Measurements from ENCODE around the gene KLHL22. TPM values are rescaled to one million over a fixed set of nuclear protein-coding genes. Genes with fewer than 3 reads are reported as not detected.
A peak's percentile ranks its signal among the peaks of the same experiment; 100 is the strongest.

The KLHL22 gene
- total and polyA plus RNA-seq, 4 donors = 12.1 to 28.3 (median 18.8) TPM

- H3K4me3 ChIP-seq = no peak overlapping the region
- H3K27ac ChIP-seq (ENCODE audit: low read depth in 1 of 2, low read length in 1 of 2) = no peak overlapping the region
- no peak overlapping the region for H3K9ac ChIP-seq (ENCODE audit: insufficient read depth in 1 of 2, low read length in 2 of 2)
- H3K36me3 ChIP-seq (ENCODE audit: control insufficient read depth in 4 of 4, insufficient read depth in 4 of 4, low read length in 4 of 4) = peaks cover 0 to 19% (median 9%) of the 10 kb centered on the region in 4 donors
- 79 to 87% methylated on average over 6 of the region's 6 CpGs for WGBS, 2 donors
- TF ChIP-seq CTCF (IDR thresholded peaks at IDR 0.05; ENCODE audit: control extremely low read depth, extremely low read depth) = no peak
- ATAC-seq (ENCODE audit: insufficient read depth, low FRiP score) (no peak), DNase-seq (no peak)
- no peaks in the 10 kb centered on the region for H3K27me3 ChIP-seq (ENCODE audit: control insufficient read depth in 3 of 3, insufficient read depth in 3 of 3, low read length in 2 of 3)
- no peaks in the 10 kb centered on the region for H3K9me3 ChIP-seq (ENCODE audit: control insufficient read depth in 4 of 4, insufficient read depth in 3 of 4, low read length in 3 of 4)
- H3K4me1 ChIP-seq (ENCODE audit: control insufficient read depth in 5 of 5, insufficient read depth in 5 of 5, low read length in 5 of 5) = no peaks in the 10 kb centered on the region
These were observed 26.3 kb downstream of the KLHL22 start for GRCh38 chr22:20469110-20469868.

GRCh38 chr22:20466659-20467379 is 28.8 kb downstream of the KLHL22 start:
- Histone ChIP-seq H3K27me3 (ENCODE audit: control insufficient read depth in 3 of 3, insufficient read depth in 3 of 3, low read length in 2 of 3) (no peaks in the 10 kb centered on the region), H3K4me1 (ENCODE audit: control insufficient read depth in 5 of 5, insufficient read depth in 5 of 5, low read length in 5 of 5) (peaks cover 0 to 3% (median 0%) of the 10 kb centered on the region in 5 donors), H3K36me3 (ENCODE audit: control insufficient read depth in 4 of 4, insufficient read depth in 4 of 4, low read length in 4 of 4) (peaks cover 0 to 22% (median 13%) of the 10 kb centered on the region in 4 donors), H3K9ac (ENCODE audit: insufficient read depth in 1 of 2, low read length in 2 of 2) (no peak overlapping the region), H3K9me3 (ENCODE audit: control insufficient read depth in 4 of 4, insufficient read depth in 3 of 4, low read length in 3 of 4) (no peaks in the 10 kb centered on the region), H3K27ac (ENCODE audit: low read depth in 1 of 2, low read length in 1 of 2) (no peak overlapping the region), H3K4me3 (no peak overlapping the region)
- ATAC-seq (ENCODE audit: insufficient read depth, low FRiP score) (no peak), DNase-seq (peak in 1 of 3 donors; percentile 22)
- no peak for TF ChIP-seq CTCF (IDR thresholded peaks at IDR 0.05; ENCODE audit: control extremely low read depth, extremely low read depth)
- 74% methylated on average over 3 of the region's 3 CpGs for WGBS, 2 donors

GRCh38 chr22:20465759-20466077 is 29.9 kb downstream of the KLHL22 start:
- Histone ChIP-seq H3K4me3 (no peak overlapping the region), H3K27ac (ENCODE audit: low read depth in 1 of 2, low read length in 1 of 2) (no peak overlapping the region), H3K9ac (ENCODE audit: insufficient read depth in 1 of 2, low read length in 2 of 2) (no peak overlapping the region), H3K27me3 (ENCODE audit: control insufficient read depth in 3 of 3, insufficient read depth in 3 of 3, low read length in 2 of 3) (no peaks in the 10 kb centered on the region), H3K4me1 (ENCODE audit: control insufficient read depth in 5 of 5, insufficient read depth in 5 of 5, low read length in 5 of 5) (peaks cover 0 to 3% (median 0%) of the 10 kb centered on the region in 5 donors), H3K9me3 (ENCODE audit: control insufficient read depth in 4 of 4, insufficient read depth in 3 of 4, low read length in 3 of 4) (no peaks in the 10 kb centered on the region), H3K36me3 (ENCODE audit: control insufficient read depth in 4 of 4, insufficient read depth in 4 of 4, low read length in 4 of 4) (peaks cover 0 to 18% (median 11%) of the 10 kb centered on the region in 4 donors)
- 89 to 94% methylated on average over 5 of the region's 5 CpGs for WGBS, 2 donors
- DNase-seq (no peak), ATAC-seq (ENCODE audit: insufficient read depth, low FRiP score) (no peak)
- no peak for TF ChIP-seq CTCF (IDR thresholded peaks at IDR 0.05; ENCODE audit: control extremely low read depth, extremely low read depth)

All from lung (tissue), 12 donors.